CD4-positive, alpha-beta T cell (primary cell): ENCODE results near the gene HMCN1. TPM values are rescaled to one million over a fixed set of nuclear protein-coding genes. Genes with fewer than 3 reads are reported as not detected.

Experiments
- ATAC-seq: fragments of 200-7000 bp; cut with Tn5 transposase; one replicate; pipeline ENCODE4 v1.10.0; 2022; ENCODE audit warnings: mild to moderate bottlenecking; ENCODE audit not compliant: poor library complexity
- CTCF ChIA-PET: fragments of 350-600 bp; sonication (Branson Sonifier 250); formaldehyde crosslinking; loops from one replicate; lab custom pipeline; 2021; ENCODE audit warnings: antibody characterized with exemption, inconsistent platforms; lab: Charles Lee
- POLR2A ChIA-PET: fragments of 350-600 bp; sonication (Branson Sonifier 250); formaldehyde crosslinking; loops from one replicate; lab custom pipeline; 2021; ENCODE audit warnings: antibody characterized with exemption, inconsistent platforms; lab: Charles Lee
- DNase-seq, 14 experiments: peaks; one replicate each; pipeline ENCODE4 v3.0.0-alpha.2; 2013 to 2020; ENCODE audit warnings: mixed read lengths in 2 of 14
- H3K27ac ChIP-seq, 2 donors: one replicate each; pipeline versions ENCODE4 v1.5.1 to v1.7.0; 2013; ENCODE audit warnings: low read length in 2 of 2, low read depth in 1 of 2, mild to moderate bottlenecking in 1 of 2
- H3K27me3 ChIP-seq, 2 experiments: 1 replicate in 1 of 2; 2 replicates in 1 of 2; pipeline versions ENCODE4 v1.6.1 to v1.7.0; 2013; ENCODE audit warnings: low read length in 2 of 2, control low read depth in 1 of 2, mild to moderate bottlenecking in 1 of 2, moderate library complexity in 1 of 2; ENCODE audit not compliant: insufficient read depth in 2 of 2, control insufficient read depth in 1 of 2
- H3K36me3 ChIP-seq: one replicate; pipeline ENCODE4 v1.6.1; 2013; ENCODE audit warnings: low read length, control low read depth; ENCODE audit not compliant: insufficient read depth
- H3K4me1 ChIP-seq: one replicate; pipeline ENCODE4 v1.6.1; 2013; ENCODE audit warnings: low read length, control low read depth; ENCODE audit not compliant: insufficient read depth
- H3K4me3 ChIP-seq: one replicate; pipeline ENCODE4 v1.5.1; 2013; ENCODE audit warnings: mild to moderate bottlenecking, low read length, moderate library complexity
- H3K9me3 ChIP-seq, 2 experiments: 1 replicate in 1 of 2; 2 replicates in 1 of 2; pipeline versions ENCODE4 v1.6.1 to v1.7.0; 2013; ENCODE audit warnings: low read length in 2 of 2, mild to moderate bottlenecking in 2 of 2, control low read depth in 1 of 2, moderate library complexity in 1 of 2; ENCODE audit not compliant: control insufficient read depth in 1 of 2, insufficient read depth in 1 of 2
- H3K27ac Mint-ChIP-seq: one replicate; pipeline ENCODE4 v1.8.0; 2020; ENCODE audit warnings: mixed read lengths
- H3K27me3 Mint-ChIP-seq: one replicate; pipeline ENCODE4 v1.8.0; 2021; ENCODE audit warnings: mixed read lengths
- H3K36me3 Mint-ChIP-seq: one replicate; pipeline ENCODE4 v1.8.0; 2021; ENCODE audit warnings: low read depth, mixed read lengths
- H3K4me1 Mint-ChIP-seq: one replicate; pipeline ENCODE4 v1.8.0; 2021; ENCODE audit warnings: low read depth, mixed read lengths
- H3K4me3 Mint-ChIP-seq: one replicate; pipeline ENCODE4 v1.8.0; 2020; ENCODE audit warnings: mild to moderate bottlenecking, mixed read lengths
- H3K9me3 Mint-ChIP-seq: one replicate; pipeline ENCODE4 v1.8.0; 2020; ENCODE audit warnings: mixed read lengths
- CTCF ChIP-seq: fragments of 200-600 bp; IDR thresholded peaks from one replicate; pipeline ENCODE4 v1.8.0; 2022; ENCODE audit warnings: antibody characterized with exemption, mild to moderate bottlenecking
- intact Hi-C, 2 experiments: fragments of 100-400 bp; cut with DNase I in 1 of 2; cut with micrococcal nuclease in 1 of 2; formaldehyde crosslinking; loops; one replicate each; pipeline versions ENCODE4 v1.15.1 to v1.9.0; 2023 to 2025; cut with DNase I, micrococcal nuclease
- total RNA-seq, 174 experiments: library from RNA in 2 of 174; stranded (reverse) in 2 of 174; gene quantifications; one replicate each; pipeline ENCODE4 v1.2.3 and lab custom pipeline; 2021 to 2026

HMCN1 gene
- total RNA-seq, 2 experiments from 2014 or later = 0.14 TPM

- Mint-ChIP-seq H3K27ac (no peak overlapping the region), H3K36me3 (no peaks in the 10 kb centered on the region), H3K9me3 (peaks cover 2% of the 10 kb centered on the region), H3K4me1 (no peaks in the 10 kb centered on the region), H3K4me3 (no peak overlapping the region), H3K27me3 (peaks cover 17% of the 10 kb centered on the region)
- Histone ChIP-seq H3K4me3 (no peak overlapping the region), H3K4me1 (no peaks in the 10 kb centered on the region), H3K36me3 (no peaks in the 10 kb centered on the region), H3K27ac (no peak overlapping the region), H3K9me3 (peaks cover 9% of the 10 kb centered on the region in 2 experiments), H3K27me3 (peaks cover 0 to 4% of the 10 kb centered on the region in 2 experiments)
- no peak for ATAC-seq
- TF ChIP-seq CTCF = no peak
- CTCF ChIA-PET = no interaction called here
- DNase-seq = no peak
- POLR2A ChIA-PET = no interaction called here
- intact Hi-C loops = no loop called here
Measured at GRCh38 chr1:185804206-185804605, 70.0 kb downstream of the HMCN1 start.

GRCh38 chr1:185804608-185805007, 70.4 kb downstream of the HMCN1 start:
- Histone ChIP-seq H3K9me3 (peaks cover 5% of the 10 kb centered on the region in 2 experiments), H3K4me1 (no peaks in the 10 kb centered on the region), H3K27me3 (peaks cover 0 to 3% of the 10 kb centered on the region in 2 experiments), H3K36me3 (no peaks in the 10 kb centered on the region), H3K27ac (no peak overlapping the region), H3K4me3 (no peak overlapping the region)
- no peak for TF ChIP-seq CTCF
- H3K9me3 Mint-ChIP-seq = peaks cover 2% of the 10 kb centered on the region
- no peak overlapping the region for H3K4me3 Mint-ChIP-seq
- no peaks in the 10 kb centered on the region for H3K4me1 Mint-ChIP-seq
- no peaks in the 10 kb centered on the region for H3K36me3 Mint-ChIP-seq
- no peak overlapping the region for H3K27ac Mint-ChIP-seq
- ChIA-PET CTCF (no interaction called here), POLR2A (no interaction called here)
- ATAC-seq (no peak), DNase-seq (no peak)
- intact Hi-C loops = no loop called here
- H3K27me3 Mint-ChIP-seq = peaks cover 17% of the 10 kb centered on the region

- DNase-seq = no peak
- Histone ChIP-seq H3K9me3 (no peaks in the 10 kb centered on the region), H3K4me3 (no peak overlapping the region), H3K27ac (no peak overlapping the region), H3K27me3 (no peaks in the 10 kb centered on the region), H3K4me1 (no peaks in the 10 kb centered on the region), H3K36me3 (no peaks in the 10 kb centered on the region)
- Mint-ChIP-seq H3K36me3 (no peaks in the 10 kb centered on the region), H3K9me3 (no peaks in the 10 kb centered on the region), H3K4me3 (no peak overlapping the region), H3K27me3 (peaks cover 22% of the 10 kb centered on the region), H3K27ac (no peak overlapping the region), H3K4me1 (no peaks in the 10 kb centered on the region)
- intact Hi-C loops = no loop called here
- TF ChIP-seq CTCF = no peak
- ChIA-PET CTCF (no interaction called here), POLR2A (no interaction called here)
- no peak for ATAC-seq
Measured at GRCh38 chr1:185807275-185807674, 73.1 kb downstream of the HMCN1 start.
